Mammary epithelial cell (primary cell): Measurements from ENCODE around the gene PTBP2.

Source experiments
- CTCF ChIP-seq, 2 donors: IDR thresholded peaks in 1 of 2; conservative IDR thresholded peaks in 1 of 2; 2 replicates each; pipeline ENCODE4 v1.5.1; 2011 to 2012; ENCODE audit warnings: inconsistent platforms in 2 of 2, low read length in 2 of 2, mild to moderate bottlenecking in 2 of 2, control low read depth in 1 of 2, low read depth in 1 of 2; ENCODE audit not compliant: insufficient read depth in 1 of 2; ENCODE audit errors: extremely low read depth in 1 of 2
- EZH2 ChIP-seq: IDR thresholded peaks from 2 replicates; pipeline ENCODE4 v1.6.1; 2012; ENCODE audit warnings: low read length, inconsistent platforms, borderline replicate concordance

- TF ChIP-seq CTCF (conservative IDR thresholded peaks at IDR 0.05 in 1 of 2, IDR thresholded peaks at IDR 0.05 in 1 of 2; ENCODE audit: extremely low read depth in 1 of 2, insufficient read depth in 1 of 2, low read depth in 1 of 2, low read length in 2 of 2), result no peak
- no peak for TF ChIP-seq EZH2
Measured at GRCh38 chr1:96708482-96708881, 13.1 kb upstream of the PTBP2 start.
